ENCODE data around the gene PKMYT1.

The PKMYT1 gene

GRCh38 chr16:2950773-2951172, 29.5 kb downstream of the PKMYT1 start:
- Histone ChIP-seq H3K27ac (replicated peaks) (no peak overlapping the region), H3K4me3 (replicated peaks; ENCODE audit: insufficient read depth, low read length) (no peak overlapping the region), H3K27me3 (ENCODE audit: insufficient read depth, poor library complexity, severe bottlenecking) (no peaks in the 10 kb centered on the region)
- DNase-seq (ENCODE audit: low read depth in 1 of 2, low spot score in 1 of 2) = no peak
- TF ChIP-seq REST (IDR thresholded peaks at IDR 0.05; ENCODE audit: insufficient replicate concordance, low read depth) (no peak), SPI1 (IDR thresholded peaks at IDR 0.05; ENCODE audit: borderline replicate concordance, low read depth) (no peak), POLR2AphosphoS5 (IDR thresholded peaks at IDR 0.05; ENCODE audit: low read depth) (no peak)

- H3K27ac ChIP-seq (replicated peaks) = no peak overlapping the region
- H3K27me3 ChIP-seq (ENCODE audit: insufficient read depth, poor library complexity, severe bottlenecking) = no peaks in the 10 kb centered on the region
- H3K4me3 ChIP-seq (replicated peaks; ENCODE audit: insufficient read depth, low read length) = no peak overlapping the region
- TF ChIP-seq GABPA (IDR thresholded peaks at IDR 0.05; ENCODE audit: low read depth) (no peak), POLR2AphosphoS5 (IDR thresholded peaks at IDR 0.05; ENCODE audit: low read depth) (no peak), CTCF (IDR thresholded peaks at IDR 0.05; ENCODE audit: insufficient read depth, low read length) (no peak), REST (IDR thresholded peaks at IDR 0.05; ENCODE audit: insufficient replicate concordance, low read depth) (no peak), SPI1 (IDR thresholded peaks at IDR 0.05; ENCODE audit: borderline replicate concordance, low read depth) (no peak)
- DNase-seq (ENCODE audit: low read depth in 1 of 2, low spot score in 1 of 2) = no peak
These were observed 29.9 kb downstream of the PKMYT1 start for GRCh38 chr16:2950353-2950724.

GRCh38 chr16:2949705-2950352, 30.4 kb downstream of the PKMYT1 start:
- TF ChIP-seq REST (IDR thresholded peaks at IDR 0.05; ENCODE audit: insufficient replicate concordance, low read depth) (no peak), SPI1 (IDR thresholded peaks at IDR 0.05; ENCODE audit: borderline replicate concordance, low read depth) (no peak), GABPA (IDR thresholded peaks at IDR 0.05; ENCODE audit: low read depth) (no peak), CTCF (IDR thresholded peaks at IDR 0.05; ENCODE audit: insufficient read depth, low read length) (no peak), POLR2AphosphoS5 (IDR thresholded peaks at IDR 0.05; ENCODE audit: low read depth) (no peak)
- H3K27ac ChIP-seq (replicated peaks) = no peak overlapping the region
- no peak for DNase-seq (ENCODE audit: low read depth in 1 of 2, low spot score in 1 of 2)
- H3K4me3 ChIP-seq (replicated peaks; ENCODE audit: insufficient read depth, low read length) = no peak overlapping the region
- H3K27me3 ChIP-seq (ENCODE audit: insufficient read depth, poor library complexity, severe bottlenecking) = no peaks in the 10 kb centered on the region

Measured in HL-60 (cell line).